Hepatocyte (in vitro differentiated cells): ENCODE data around the gene COPS9. TPM values are rescaled to one million over a fixed set of nuclear protein-coding genes. Genes with fewer than 3 reads are reported as not detected.

Experiments
- DNase-seq: peaks from one replicate; pipeline ENCODE4 v3.0.0-alpha.2; 2016; ENCODE audit warnings: low spot score
- H2AFZ ChIP-seq: fragments of 200-600 bp; sonication (generic); 2 replicates; pipeline ENCODE4 v1.6.0; 2016; ENCODE audit warnings: antibody characterized with exemption, mild to moderate bottlenecking
- H3K27ac ChIP-seq: fragments of 200-600 bp; sonication (generic); 2 replicates; pipeline ENCODE4 v1.5.1; 2016; ENCODE audit warnings: mild to moderate bottlenecking
- H3K27me3 ChIP-seq: fragments of 200-600 bp; sonication (generic); 2 replicates; pipeline ENCODE4 v1.6.1; 2016
- H3K36me3 ChIP-seq: fragments of 200-600 bp; sonication (generic); replicated peaks from 2 replicates; pipeline ENCODE4 v1.5.1; 2016; ENCODE audit warnings: low read depth; ENCODE audit not compliant: insufficient read depth
- H3K4me1 ChIP-seq: fragments of 200-600 bp; sonication (generic); 2 replicates; pipeline ENCODE4 v1.5.1; 2016; ENCODE audit warnings: mild to moderate bottlenecking, moderate library complexity; ENCODE audit not compliant: insufficient read depth
- H3K4me2 ChIP-seq: fragments of 200-600 bp; sonication (generic); 2 replicates; pipeline ENCODE4 v1.6.0; 2016
- H3K4me3 ChIP-seq: fragments of 200-600 bp; sonication (generic); 2 replicates; pipeline ENCODE4 v1.5.1; 2016; ENCODE audit warnings: mild to moderate bottlenecking
- H3K79me2 ChIP-seq: fragments of 200-600 bp; sonication (generic); 2 replicates; pipeline ENCODE4 v1.6.0; 2017; ENCODE audit warnings: mild to moderate bottlenecking
- H3K9me2 ChIP-seq: fragments of 200-600 bp; sonication (generic); replicated peaks from 2 replicates; pipeline ENCODE4 v1.6.0; 2017; ENCODE audit warnings: mild to moderate bottlenecking; ENCODE audit not compliant: insufficient read depth
- H3K9me3 ChIP-seq: fragments of 200-600 bp; sonication (generic); 2 replicates; pipeline ENCODE4 v1.5.1; 2016; ENCODE audit warnings: low read depth, mild to moderate bottlenecking
- H4K20me1 ChIP-seq: fragments of 200-600 bp; sonication (generic); 2 replicates; pipeline ENCODE4 v1.6.0; 2016; ENCODE audit warnings: mild to moderate bottlenecking; ENCODE audit not compliant: insufficient read depth, poor library complexity, severe bottlenecking
- CTCF ChIP-seq: fragments of 200-600 bp; sonication (generic); IDR thresholded peaks from 2 replicates; pipeline ENCODE4 v1.5.1; 2016; ENCODE audit warnings: antibody characterized with exemption, mild to moderate bottlenecking; ENCODE audit not compliant: poor library complexity
- EZH2 ChIP-seq: fragments of 200-600 bp; sonication (generic); IDR thresholded peaks from 2 replicates; pipeline ENCODE4 v1.6.1; 2016; ENCODE audit warnings: antibody characterized with exemption, mild to moderate bottlenecking, borderline replicate concordance
- EZH2phosphoT487 ChIP-seq: fragments of 200-600 bp; sonication (generic); IDR thresholded peaks from one replicate; pipeline ENCODE4 v1.6.1; 2018; ENCODE audit warnings: antibody characterized with exemption, mild to moderate bottlenecking, low read depth, moderate library complexity; ENCODE audit not compliant: unreplicated experiment, severe bottlenecking
- WGBS: methylation state at CpG from one replicate; pipeline ENCODE4 v1.1.6; 2016; ENCODE audit warnings: low lambda C conversion rate; ENCODE audit errors: missing lambda C conversion rate; 5-methylcytosine and 5-hydroxymethylcytosine counted together
- polyA plus RNA-seq: library from polyadenylated mRNA; unstranded; fragments of >200 nt; fragmentation: Nextera tagmentation; extraction: Ambion mirVana; gene quantifications from 2 replicates; pipeline ENCODE4 v1.2.1, GENCODE V29; 2016
- total RNA-seq: library from RNA; depleted of rRNA; stranded (reverse); fragments of >200 nt; gene quantifications from 2 replicates; pipeline ENCODE4 v1.2.3, GENCODE V29; 2014

Gene COPS9
- total and polyA plus RNA-seq, 2 experiments from 2014 or later, result 109 to 300 TPM

- no peak overlapping the region for H3K27ac ChIP-seq
- H3K27me3 ChIP-seq, result no peaks in the 10 kb centered on the region
- no peaks in the 10 kb centered on the region for H3K36me3 ChIP-seq
- peaks cover 1% of the 10 kb centered on the region for H3K79me2 ChIP-seq
- no peaks in the 10 kb centered on the region for H3K9me2 ChIP-seq
- no peak overlapping the region for H2AFZ ChIP-seq
- no peak overlapping the region for H3K4me2 ChIP-seq
- no peaks in the 10 kb centered on the region for H3K9me3 ChIP-seq
- H3K4me3 ChIP-seq, result no peak overlapping the region
- TF ChIP-seq EZH2 (no peak), EZH2phosphoT487 (no peak), CTCF (no peak)
- 86% methylated on average over 11 of the region's 11 CpGs for WGBS
- no peaks in the 10 kb centered on the region for H4K20me1 ChIP-seq
- DNase-seq, result no peak
- H3K4me1 ChIP-seq, result no peaks in the 10 kb centered on the region
Measured at GRCh38 chr2:240140920-240141319, 4.8 kb upstream of the COPS9 start.

GRCh38 chr2:240140511-240140910 lies 4.4 kb upstream of the COPS9 start, which contains the start of gene OTOS:
OTOS (minus strand) TSS chr2:240140658; CDS start chr2:240140326, 332 bp downstream.
- H3K9me2 ChIP-seq, result no peaks in the 10 kb centered on the region
- peaks cover 5% of the 10 kb centered on the region for H3K79me2 ChIP-seq
- no peak within 1 kb of the TSS for H2AFZ ChIP-seq
- H4K20me1 ChIP-seq, result no peaks in the 10 kb centered on the region
- no peak within 1 kb of the TSS for H3K4me3 ChIP-seq
- H3K4me1 ChIP-seq, result no peaks in the 10 kb centered on the region
- H3K36me3 ChIP-seq, result no peaks in the 10 kb centered on the region
- no peak within 1 kb of the TSS for H3K27ac ChIP-seq
- H3K27me3 ChIP-seq, result no peaks in the 10 kb centered on the region
- no peak for DNase-seq
- no peaks in the 10 kb centered on the region for H3K9me3 ChIP-seq
- 73% methylated on average over 5 of the region's 5 CpGs for WGBS
- H3K4me2 ChIP-seq, result no peak within 1 kb of the TSS
- no peak for TF ChIP-seq EZH2phosphoT487
- no peak for TF ChIP-seq CTCF
- TF ChIP-seq EZH2, result no peak

- no peaks in the 10 kb centered on the region for H3K9me3 ChIP-seq
- DNase-seq, result no peak
- H4K20me1 ChIP-seq, result peaks cover 2% of the 10 kb centered on the region
- H3K4me1 ChIP-seq, result peaks cover 5% of the 10 kb centered on the region
- no peak overlapping the region for H2AFZ ChIP-seq
- H3K4me3 ChIP-seq, result no peak overlapping the region
- TF ChIP-seq EZH2phosphoT487, result no peak
- TF ChIP-seq EZH2, result no peak
- H3K9me2 ChIP-seq, result no peaks in the 10 kb centered on the region
- 52% methylated on average over 14 of the region's 14 CpGs for WGBS
- peaks cover 12% of the 10 kb centered on the region for H3K79me2 ChIP-seq
- no peaks in the 10 kb centered on the region for H3K36me3 ChIP-seq
- H3K4me2 ChIP-seq, result no peak overlapping the region
- no peaks in the 10 kb centered on the region for H3K27me3 ChIP-seq
- no peak overlapping the region for H3K27ac ChIP-seq
Measured at GRCh38 chr2:240139666-240140393, 3.7 kb upstream of the COPS9 start.

- H2AFZ ChIP-seq, result no peak overlapping the region
- no peaks in the 10 kb centered on the region for H3K27me3 ChIP-seq
- H3K4me1 ChIP-seq, result peaks cover 5% of the 10 kb centered on the region
- WGBS, result 96% methylated on average over 15 of the region's 15 CpGs
- peaks cover 20% of the 10 kb centered on the region for H3K79me2 ChIP-seq
- no peak for DNase-seq
- no peak overlapping the region for H3K27ac ChIP-seq
- TF ChIP-seq EZH2 (no peak), CTCF (no peak), EZH2phosphoT487 (no peak)
- no peaks in the 10 kb centered on the region for H3K9me3 ChIP-seq
- H4K20me1 ChIP-seq, result peaks cover 2% of the 10 kb centered on the region
- H3K4me2 ChIP-seq, result no peak overlapping the region
- no peaks in the 10 kb centered on the region for H3K36me3 ChIP-seq
- H3K4me3 ChIP-seq, result no peak overlapping the region
- no peaks in the 10 kb centered on the region for H3K9me2 ChIP-seq
Measured at GRCh38 chr2:240139011-240139441, 2.9 kb upstream of the COPS9 start.
